Activated T-cell treated with anti-CD3 and anti-CD28 coated beads for 24 hours (primary cell): Measurements from ENCODE around the gene ZNF205.

Experiments used
- DNase-seq: peaks from one replicate; pipeline ENCODE4 v3.0.0-alpha.2; 2020; ENCODE audit warnings: low read depth

The ZNF205 gene

DNA sequence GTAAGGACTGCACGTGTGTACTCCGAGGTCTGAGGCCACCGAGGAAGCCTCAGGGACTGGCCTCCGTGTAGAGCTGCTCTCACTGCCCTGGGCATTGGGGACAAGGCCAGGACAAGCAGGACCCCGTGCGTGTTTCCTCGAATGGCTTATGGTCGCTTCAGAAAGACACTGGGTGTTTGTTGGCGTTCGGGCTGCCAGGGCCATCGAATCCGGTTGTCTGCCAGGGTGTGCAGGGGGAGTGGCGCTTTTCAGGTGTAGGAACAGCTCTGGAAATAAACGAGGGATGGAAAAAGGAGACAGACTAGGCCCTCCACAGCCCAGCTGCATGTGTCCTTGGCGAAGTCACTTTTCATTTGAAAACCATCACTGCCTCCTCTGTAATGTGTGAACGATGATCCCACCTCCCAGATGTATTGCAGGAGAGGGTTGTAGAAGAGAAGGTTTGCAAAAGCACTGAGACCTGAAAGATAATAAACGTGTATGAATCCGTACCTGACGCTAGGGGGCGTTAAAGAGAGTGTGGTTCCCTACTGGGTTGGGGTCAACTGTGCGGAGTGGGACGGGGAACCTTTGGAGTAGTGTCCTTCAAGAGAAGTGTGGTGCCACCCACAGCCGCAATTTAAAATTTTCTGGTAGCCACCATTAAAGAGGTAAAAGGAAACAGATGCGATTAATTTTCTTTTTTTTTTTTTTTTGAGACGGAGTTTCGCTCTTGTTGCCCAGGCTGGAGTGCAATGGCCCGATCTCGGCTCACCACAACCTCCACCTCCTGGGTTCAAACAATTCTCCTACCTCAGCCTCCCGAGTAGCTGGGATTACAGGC is 11.2 kb upstream of the ZNF205 start:
- DNase-seq: peak; percentile 35

DNA sequence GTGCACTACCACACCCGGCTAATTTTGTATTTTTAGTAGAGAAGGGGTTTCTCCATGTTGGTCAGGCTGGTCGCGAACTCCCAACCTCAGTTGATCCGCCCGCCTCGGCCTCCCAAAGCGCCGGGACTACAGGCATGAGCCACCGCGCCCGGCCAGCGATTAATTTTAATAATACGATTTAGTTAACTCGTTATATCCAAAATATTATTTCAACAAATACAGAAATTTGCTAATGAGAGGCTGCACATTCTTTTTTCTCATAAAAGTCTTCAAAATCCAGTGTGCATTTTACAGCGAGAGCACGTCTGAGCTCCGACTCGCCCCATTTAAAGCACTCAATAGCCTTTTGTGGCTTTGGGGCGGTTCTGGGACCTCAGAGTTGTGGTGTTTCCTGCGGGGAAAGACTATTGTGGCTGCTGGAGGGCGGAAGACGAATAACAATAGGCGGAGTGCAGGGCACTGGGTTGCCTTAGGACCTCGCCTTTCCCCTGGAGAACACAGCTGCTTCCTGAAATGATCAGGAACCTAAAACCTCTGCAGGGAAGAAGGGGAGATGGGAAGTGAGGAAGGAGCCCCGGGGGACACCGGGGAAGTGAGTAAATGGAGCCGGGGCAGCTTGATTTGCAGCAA is 10.4 kb upstream of the ZNF205 start:
- no peak for DNase-seq

DNA sequence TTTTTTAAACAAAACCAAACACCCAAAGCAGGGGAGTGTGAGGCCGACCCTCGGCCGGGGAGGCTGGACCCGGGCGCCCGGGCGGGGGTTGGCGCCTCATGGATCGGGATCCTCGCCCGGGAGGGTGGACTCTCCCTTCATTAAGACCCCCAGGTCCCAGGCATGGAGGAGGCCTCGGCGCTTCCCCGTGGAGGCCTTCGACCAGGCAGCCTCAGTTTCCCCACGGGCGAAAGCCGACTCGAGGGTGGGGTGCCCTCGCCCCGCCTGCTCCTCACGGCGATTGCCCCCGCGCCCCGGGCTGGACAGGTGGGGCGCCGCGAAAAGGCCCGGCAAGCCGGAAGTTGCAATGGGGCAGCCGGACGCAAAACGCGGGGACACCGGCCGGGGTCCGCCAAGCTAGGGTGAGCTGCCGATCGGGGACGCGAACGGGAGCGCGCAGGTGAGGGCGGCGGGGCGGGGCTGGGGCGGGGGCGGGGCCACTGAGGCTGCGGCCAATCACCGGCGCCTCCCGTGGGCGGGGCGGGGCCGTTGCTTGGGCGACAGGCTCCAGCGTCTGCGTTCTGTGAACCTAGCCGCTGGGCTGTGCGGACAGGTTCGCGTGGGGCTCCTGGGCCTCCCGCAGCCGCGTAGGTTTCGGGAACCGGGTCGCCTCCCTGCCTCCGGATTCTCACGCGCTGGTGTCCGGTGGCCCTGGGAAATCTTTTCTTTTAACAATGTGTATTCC is 6.0 kb upstream of the ZNF205 start:
- peak; percentile 84 for DNase-seq

DNA sequence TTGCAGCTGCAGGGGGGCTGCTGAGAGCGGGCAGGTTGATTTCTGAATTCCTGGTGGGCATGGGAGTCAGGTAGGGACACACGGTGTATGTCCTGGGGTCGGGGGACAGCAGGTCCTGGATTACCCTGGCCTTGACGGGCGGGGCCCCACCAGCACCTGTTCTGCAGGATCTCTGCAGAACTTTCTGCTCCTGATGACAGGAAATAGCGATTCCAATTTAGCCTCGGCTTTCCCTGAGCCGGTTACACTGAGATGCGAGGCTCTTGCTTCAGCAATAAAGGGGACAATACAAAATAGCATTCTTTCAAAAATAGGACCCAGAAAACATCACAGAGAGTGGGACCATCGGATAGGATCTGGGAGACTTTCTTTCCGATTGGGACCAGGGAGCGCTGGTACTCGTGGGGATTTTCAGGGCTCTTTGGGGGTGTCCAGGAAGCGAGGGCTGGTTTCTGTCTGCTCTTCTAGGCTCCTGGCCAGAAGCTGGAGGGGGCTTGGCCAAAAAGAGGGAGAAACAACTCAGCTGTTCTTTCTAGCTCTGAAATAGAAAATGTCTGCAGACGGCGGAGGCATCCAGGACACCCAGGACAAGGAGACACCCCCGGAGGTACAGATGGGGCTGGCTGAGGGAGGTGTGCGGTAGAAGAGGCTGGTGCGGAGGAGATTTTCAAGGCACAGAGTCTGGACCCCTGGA is 642 bp downstream of the ZNF205 start:
- no peak for DNase-seq

DNA sequence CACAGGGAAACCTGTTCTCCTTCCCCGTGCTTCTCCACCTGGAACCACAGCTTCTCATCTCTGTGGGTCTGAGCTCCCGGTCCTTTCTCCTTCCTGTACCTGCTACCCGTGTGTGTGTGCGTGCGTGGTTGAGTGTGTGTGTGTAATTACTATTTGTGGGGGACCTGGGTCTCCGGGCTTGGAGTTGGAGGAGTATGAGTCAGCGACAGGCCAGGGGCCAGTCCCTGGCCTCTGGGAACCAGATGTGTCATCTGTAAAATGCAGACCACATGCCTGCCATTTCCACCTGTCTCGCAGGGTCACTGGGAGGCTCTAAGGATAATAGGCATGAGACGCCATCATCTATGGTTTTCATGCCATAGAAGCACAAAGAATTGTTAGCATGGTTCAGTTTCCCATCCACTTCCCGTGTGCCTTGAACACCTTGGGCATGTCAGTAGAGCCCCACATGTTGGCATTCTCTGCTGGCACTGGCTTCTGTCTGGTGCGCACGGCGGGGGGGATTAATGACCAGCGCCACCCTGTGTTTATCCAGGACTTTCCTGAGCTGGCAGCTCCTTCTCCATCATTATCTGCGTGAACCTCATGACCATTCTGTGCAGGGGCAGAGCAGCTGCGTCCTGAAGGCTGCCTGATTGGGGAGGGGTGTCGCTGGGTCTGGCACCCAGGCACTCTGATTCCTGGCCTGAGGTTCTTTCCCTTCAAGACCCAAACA is 1.5 kb downstream of the ZNF205 start:
- no peak for DNase-seq

DNA sequence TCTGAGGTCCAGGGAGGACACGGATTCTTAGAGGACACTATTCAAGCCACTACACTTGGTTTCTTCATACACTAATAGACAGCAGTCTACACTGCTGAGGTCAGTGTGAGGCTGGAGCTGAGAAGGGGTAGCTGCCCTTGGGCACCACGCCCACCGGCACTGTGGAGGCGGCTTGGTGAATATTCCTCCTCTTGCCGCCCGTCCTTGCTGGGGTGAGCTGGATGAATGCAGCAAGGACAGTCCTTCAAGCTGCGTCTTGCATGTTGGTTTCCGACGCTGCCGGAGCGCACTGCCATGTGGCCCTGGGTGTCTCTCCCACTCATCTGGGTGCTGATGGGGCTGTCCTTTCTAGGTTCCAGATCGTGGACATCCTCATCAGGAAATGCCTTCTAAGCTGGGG is 2.6 kb downstream of the ZNF205 start:
- no peak for DNase-seq

DNA sequence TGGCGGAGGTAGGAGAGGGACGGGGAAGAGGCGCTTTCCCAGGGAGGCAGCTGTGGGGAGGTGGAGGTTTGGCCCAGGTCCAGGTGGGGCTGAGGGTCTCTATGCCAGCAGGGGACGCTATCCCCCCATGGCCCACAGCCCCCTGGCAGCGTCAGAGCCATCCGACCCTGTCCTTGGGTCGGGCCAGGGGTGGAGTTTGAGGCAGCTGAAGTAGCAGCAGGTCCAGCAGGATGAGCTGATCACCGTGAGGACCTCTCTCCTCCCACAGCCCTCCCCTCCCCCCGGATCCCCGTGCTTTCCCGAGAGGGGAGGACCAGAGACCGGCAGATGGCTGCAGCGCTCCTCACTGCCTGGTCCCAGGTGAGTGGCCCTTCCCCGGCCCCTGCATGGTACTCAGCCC is 3.2 kb downstream of the ZNF205 start:
- DNase-seq: no peak

DNA sequence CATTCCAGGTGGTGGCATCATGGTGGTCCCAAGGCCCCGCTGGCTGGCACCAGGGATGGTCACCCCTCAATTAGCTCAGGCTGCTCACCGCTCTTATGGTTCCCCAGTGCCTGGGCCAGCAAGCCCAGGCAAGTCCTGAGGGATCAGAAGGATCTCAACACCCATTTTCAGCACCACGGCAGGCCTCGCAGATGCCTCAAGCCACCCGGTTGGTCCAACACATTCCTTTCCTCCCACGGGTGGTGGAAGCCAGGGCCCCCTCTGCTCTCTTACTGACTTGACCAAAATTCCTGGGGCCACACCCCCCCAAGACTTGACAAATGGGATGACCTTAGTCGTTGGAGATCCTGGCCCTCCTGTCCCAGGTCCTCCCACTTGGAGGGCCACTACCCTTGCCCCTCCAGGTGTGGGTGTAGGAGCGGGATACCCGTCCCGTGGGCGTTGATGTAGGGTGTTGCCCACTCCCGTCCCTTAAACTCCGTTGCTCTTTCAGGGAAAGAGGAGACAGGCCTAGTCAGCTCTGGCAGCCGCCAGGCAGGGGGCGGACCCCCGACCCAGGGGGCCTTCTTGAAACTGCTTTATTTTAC is 5.9 kb downstream of the ZNF205 start:
- no peak for DNase-seq

DNA sequence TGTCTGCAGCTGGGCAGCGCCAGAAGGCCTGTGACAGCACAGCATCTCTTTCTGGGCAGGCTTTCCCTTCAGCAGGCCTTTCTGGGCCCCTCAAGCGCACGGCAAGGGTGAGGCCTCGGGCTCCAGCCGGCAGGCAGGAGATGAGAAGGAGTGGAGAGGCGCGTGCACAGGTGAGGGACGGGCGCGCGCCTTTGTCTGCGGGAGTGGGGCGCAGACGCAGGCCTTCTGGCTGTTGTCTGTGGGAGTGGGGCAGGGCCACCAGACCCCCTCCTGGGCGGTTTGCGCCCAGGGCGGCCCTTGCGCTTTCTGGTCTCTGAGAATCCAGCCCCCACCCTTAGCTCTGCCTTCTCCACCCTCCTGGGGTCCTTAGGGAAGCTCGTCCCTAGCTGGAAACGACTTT is 6.5 kb downstream of the ZNF205 start:
- DNase-seq: no peak

DNA sequence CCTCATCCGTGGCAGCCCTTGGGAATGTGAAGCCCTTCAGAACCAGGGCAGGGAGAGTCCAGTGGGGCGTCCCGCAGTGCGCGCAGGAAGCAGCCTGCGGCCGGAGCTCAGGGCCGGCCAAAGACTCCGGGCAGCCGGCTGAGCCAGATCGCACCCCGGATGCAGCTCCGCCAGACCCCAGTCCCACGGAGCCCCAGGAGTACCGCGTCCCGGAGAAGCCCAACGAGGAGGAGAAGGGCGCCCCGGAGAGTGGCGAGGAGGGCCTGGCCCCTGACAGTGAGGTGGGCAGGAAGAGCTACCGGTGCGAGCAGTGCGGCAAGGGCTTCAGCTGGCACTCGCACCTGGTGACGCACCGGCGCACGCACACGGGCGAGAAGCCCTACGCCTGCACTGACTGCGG is 6.9 kb downstream of the ZNF205 start:
- DNase-seq: no peak

DNA sequence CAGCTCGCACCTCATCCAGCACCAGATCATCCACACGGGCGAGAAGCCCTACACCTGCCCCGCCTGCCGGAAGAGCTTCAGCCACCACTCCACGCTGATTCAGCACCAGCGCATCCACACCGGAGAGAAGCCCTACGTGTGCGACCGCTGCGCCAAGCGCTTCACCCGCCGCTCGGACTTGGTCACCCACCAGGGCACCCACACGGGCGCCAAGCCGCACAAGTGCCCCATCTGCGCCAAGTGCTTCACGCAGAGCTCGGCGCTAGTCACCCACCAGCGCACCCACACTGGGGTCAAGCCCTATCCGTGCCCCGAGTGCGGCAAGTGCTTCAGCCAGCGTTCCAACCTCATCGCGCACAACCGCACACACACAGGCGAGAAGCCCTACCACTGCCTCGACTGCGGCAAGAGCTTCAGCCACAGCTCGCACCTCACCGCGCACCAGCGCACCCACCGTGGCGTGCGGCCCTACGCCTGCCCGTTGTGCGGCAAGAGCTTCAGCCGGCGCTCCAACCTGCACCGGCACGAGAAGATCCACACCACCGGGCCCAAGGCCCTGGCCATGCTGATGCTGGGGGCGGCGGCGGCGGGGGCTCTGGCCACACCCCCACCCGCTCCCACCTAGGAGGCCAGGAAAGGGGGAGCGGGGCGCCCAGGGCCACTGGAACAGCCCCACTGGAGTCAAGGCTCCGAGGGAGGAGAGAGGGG is 7.5 kb downstream of the ZNF205 start:
- DNase-seq: no peak

DNA sequence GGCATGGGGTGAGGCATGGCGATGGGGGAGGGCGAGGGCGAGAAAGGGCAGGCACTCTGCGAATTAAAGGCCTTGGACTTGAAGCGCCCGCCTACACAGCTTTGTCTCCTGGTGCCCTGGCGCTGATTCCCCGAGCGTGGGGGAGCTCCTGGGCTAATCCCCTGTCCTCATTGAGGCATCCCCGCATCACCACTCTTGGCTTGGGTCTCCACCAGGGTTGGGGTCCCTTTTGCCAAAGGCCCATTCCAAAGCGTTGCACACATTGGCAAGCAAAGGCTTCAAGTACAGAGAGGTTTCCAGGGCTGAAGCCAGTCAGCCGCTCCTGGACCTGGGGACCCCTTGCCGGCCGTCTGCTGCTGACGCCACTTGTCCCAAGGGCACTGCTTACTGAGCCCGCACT is 8.0 kb downstream of the ZNF205 start:
- DNase-seq: no peak

DNA sequence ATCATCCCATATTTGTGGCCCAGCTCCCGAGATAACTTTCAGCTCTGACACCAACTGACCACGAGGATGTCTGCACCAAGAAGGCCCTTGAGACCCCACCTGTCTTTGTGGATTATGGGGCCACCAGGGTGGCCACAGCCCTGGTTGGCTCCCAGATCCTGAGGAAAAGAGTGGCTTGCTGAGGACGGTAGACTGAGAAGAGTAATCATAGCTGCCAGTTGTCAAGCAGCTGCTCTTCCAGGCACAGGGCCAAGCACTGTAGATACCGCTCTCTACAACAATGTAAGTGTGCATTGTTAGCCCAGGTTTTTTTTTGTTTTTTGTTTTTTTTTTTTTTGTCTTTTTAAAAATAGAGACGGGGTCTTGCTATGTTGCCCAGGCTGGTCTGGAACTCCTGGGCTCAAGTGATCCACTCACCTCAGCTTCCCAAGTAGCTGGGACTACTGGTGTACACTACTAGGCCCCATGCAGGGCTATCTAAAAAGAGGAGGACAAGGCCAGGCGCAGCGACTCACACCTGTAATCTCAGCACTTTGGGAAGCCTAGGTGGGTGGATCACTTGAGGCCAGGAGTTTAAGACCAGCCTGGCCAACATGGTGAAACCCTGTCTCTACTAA is 9.6 kb downstream of the ZNF205 start:
- no peak for DNase-seq

DNA sequence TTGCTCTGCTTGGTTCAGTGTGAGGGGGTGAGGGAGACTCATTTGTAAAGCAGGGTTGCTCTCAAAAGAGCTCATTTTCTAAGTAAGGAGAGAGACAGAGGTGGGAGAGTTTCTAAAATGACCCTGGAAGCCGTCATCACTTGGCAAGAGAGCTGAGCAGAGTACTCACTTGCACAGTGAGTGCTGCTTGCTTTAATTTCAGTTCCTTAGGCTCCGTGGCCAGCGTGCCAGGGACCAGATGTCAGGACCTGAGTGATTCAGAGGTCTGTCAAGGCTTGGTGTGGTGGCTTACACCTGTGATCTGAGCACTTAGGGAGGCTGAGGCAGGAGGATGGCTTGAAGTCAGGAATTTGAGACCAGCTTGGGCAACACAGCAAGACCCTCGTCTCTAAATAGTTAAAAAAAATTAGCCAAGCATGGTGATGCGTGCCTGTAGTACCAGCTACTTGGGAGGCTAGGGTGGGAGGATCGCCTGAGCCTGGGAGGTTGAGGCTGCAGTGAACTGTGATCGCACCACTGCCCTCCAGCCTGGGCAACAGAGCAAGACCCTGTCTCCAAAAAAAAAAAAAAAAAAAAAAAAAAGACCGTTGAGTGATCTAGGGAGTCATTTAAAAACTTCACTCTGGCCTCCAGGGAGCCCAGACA is 10.7 kb downstream of the ZNF205 start:
- DNase-seq: no peak

DNA sequence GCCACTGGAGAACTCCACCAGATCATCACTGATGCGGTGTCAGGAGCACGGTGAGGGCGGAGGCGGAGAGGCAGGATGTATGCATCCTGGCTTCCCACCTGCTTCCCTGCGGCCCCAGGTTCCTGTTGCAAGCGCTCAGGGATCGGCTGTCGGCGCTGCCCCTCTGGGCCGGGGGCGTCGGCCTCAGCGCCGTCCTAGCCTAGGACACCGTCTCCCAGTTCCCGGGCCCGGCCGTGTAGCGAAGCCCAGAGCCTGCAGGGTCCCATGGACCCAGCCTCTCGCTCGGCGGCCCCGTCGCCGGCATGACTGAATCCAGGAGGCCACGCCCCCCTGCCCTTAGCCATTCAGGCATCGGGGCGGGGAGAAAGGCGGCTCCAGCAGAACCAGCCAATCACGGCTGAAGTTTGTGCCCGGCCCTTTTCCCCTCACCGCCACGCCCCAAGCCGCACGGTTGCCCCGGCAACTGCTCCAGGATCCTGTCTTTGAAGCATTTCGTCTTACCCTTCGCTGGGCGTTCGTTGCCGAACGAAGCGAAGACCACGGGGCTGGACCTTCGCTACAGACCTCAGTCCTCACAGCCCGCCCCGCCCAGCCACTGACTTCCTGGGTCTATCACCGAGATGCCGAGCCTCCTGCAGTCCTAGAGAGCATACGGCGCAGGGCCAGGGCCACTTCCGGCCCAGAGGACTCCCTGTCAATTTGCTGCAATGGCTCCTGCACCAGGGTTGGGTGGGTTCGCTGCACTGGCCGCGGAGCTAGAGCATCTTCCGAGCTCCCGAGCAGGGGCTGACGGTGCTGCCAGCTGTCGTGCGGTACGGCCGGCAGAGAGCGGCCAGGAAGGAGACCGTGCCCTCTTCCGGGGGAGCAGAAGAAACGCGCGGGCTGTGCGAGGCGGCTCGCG is 11.8 kb downstream of the ZNF205 start:
- DNase-seq: peak; percentile 94

DNA sequence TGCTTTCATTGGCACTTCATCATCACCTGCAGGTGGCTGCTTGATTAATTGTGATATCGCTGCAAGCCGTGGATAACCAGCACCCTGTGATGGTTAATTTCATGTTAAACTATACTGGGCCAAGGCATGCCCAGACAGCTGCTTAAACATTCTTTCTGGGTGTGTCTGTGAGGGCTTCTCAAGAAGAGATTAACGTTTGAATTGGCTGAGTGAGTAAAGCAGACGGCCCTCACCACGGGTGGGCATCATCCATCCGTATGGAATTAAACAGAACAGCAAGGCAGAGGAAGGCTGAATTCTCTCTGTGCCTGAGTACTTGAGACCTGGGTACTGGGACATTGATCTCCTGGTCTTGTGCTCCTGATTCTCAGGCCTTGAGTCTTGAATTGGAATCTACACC is 15.4 kb downstream of the ZNF205 start:
- no peak for DNase-seq

DNA sequence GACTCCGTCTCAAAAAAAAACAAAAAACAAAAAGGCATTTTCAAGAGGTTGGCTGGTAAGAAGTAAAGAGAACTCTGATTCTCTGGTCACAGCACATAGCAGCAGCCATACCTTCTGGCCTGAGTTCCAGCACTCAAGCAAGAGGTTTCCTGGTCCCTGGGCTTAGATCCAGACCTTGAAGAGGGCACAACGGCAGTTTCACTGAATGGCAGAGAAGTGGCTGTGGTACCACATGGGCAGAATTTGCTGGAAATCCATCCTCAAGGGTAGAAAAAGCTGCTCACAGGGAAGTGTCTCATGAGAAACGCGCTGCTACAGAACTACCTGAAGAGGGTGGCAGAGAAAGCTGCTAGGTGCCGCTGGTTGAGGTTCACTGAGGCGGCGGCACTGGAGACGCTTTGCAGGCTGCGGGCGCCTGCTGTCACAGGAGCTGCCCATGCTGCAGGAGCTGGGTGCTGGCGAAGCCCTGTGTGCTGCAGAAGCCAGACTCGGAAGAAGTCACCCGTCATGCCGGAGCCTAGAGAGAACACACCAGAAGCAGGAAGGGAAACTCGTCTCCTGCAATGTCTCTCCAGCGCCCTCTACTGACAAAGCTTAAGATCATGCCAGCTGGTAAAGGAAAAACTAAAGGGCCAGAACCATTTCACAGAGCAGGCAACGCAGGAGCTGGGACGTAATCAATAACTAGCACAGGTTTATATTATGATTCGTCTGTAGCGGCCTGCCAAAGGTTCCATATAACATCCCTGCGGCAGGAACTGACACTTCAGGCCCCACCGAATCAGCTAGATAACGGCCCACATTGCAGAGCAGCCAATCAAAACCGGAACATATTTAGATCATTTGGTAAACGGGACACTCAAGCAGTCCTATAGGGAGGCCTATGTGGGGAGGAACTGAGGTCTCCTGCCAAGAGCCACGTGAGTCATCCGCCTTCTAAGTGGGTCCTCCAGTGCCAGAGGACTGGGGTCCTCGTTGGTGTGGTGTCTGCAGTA is 17.0 kb downstream of the ZNF205 start:
- DNase-seq: peak; percentile 78
